Measurements from ENCODE around the gene SH3PXD2B.

The SH3PXD2B gene

GRCh38 chr5:172492097-172492840 lies 37.9 kb upstream of the SH3PXD2B start:
- no peak overlapping the region for H3K27ac ChIP-seq
- no peak for TF ChIP-seq CTCF (IDR thresholded peaks at IDR 0.05)
- no peak for TF ChIP-seq ZFX (IDR thresholded peaks at IDR 0.05; ENCODE audit: borderline replicate concordance)

- no peak for TF ChIP-seq ZFX (IDR thresholded peaks at IDR 0.05; ENCODE audit: borderline replicate concordance)
- TF ChIP-seq CTCF (IDR thresholded peaks at IDR 0.05): no peak
- no peak overlapping the region for H3K27ac ChIP-seq
Observed at GRCh38 chr5:172491481-172491880, 37.2 kb upstream of the SH3PXD2B start.

- TF ChIP-seq ZFX (IDR thresholded peaks at IDR 0.05; ENCODE audit: borderline replicate concordance) (no peak), CTCF (IDR thresholded peaks at IDR 0.05) (no peak)
- no peak overlapping the region for H3K27ac ChIP-seq
Observed at GRCh38 chr5:172490514-172491461, 36.5 kb upstream of the SH3PXD2B start.

- TF ChIP-seq CTCF (IDR thresholded peaks at IDR 0.05) (no peak), ZFX (IDR thresholded peaks at IDR 0.05; ENCODE audit: borderline replicate concordance) (no peak)
Observed at GRCh38 chr5:172488221-172488620, 33.9 kb upstream of the SH3PXD2B start.

GRCh38 chr5:172487671-172488070 lies 33.3 kb upstream of the SH3PXD2B start:
- H3K27ac ChIP-seq: no peak overlapping the region
- no peak for TF ChIP-seq CTCF (IDR thresholded peaks at IDR 0.05)

More at GRCh38 chr5:172488221-172488620, 33.9 kb upstream of the SH3PXD2B start:
- no peak overlapping the region for H3K27ac ChIP-seq

GRCh38 chr5:172486912-172487311 lies 32.6 kb upstream of the SH3PXD2B start:
- H3K27ac ChIP-seq: no peak overlapping the region
- TF ChIP-seq ZFX (IDR thresholded peaks at IDR 0.05; ENCODE audit: borderline replicate concordance) (no peak), CTCF (IDR thresholded peaks at IDR 0.05) (no peak)

GRCh38 chr5:172486451-172486850 lies 32.1 kb upstream of the SH3PXD2B start:
- TF ChIP-seq ZFX (IDR thresholded peaks at IDR 0.05; ENCODE audit: borderline replicate concordance): no peak
- TF ChIP-seq CTCF (IDR thresholded peaks at IDR 0.05): no peak
- no peak overlapping the region for H3K27ac ChIP-seq

Data from 22Rv1 (cell line).